HG03469 (cell line): ENCODE data around the gene MRPS18C.

Source experiments
- ATAC-seq: cut with Tn5 transposase; IDR thresholded peaks from one replicate; pipeline ENCODE4 v1.9.1; 2021; ENCODE audit warnings: mild to moderate bottlenecking, moderate library complexity, moderate number of reproducible peaks; ENCODE audit not compliant: unreplicated experiment

MRPS18C gene

GRCh38 chr4:83455281-83456183, at the start of gene MRPS18C, which contains the start of gene HELQ:
TSS of gene MRPS18C (plus strand) at chr4:83456058. CDS start at chr4:83456078, 20 bp downstream.
TSS of gene HELQ (minus strand) at chr4:83455823. CDS start at chr4:83455693, 130 bp downstream.
- ATAC-seq = peak; percentile 92

- ATAC-seq = no peak
Observed at GRCh38 chr4:83408908-83409307, 47.0 kb upstream of the MRPS18C start.

- no peak for ATAC-seq
Observed at GRCh38 chr4:83413676-83414075, 42.2 kb upstream of the MRPS18C start.

- ATAC-seq = no peak
Observed at GRCh38 chr4:83417566-83417965, 38.3 kb upstream of the MRPS18C start.

GRCh38 chr4:83418211-83418610, 37.6 kb upstream of the MRPS18C start:
- ATAC-seq = no peak

GRCh38 chr4:83431200-83431599, 24.7 kb upstream of the MRPS18C start:
- ATAC-seq = no peak

GRCh38 chr4:83436680-83437079, 19.2 kb upstream of the MRPS18C start:
- ATAC-seq = no peak

GRCh38 chr4:83438719-83439118, 17.1 kb upstream of the MRPS18C start:
- ATAC-seq = no peak

- no peak for ATAC-seq
Observed at GRCh38 chr4:83440148-83440814, 15.6 kb upstream of the MRPS18C start.

GRCh38 chr4:83440899-83441298, 15.0 kb upstream of the MRPS18C start:
- no peak for ATAC-seq

GRCh38 chr4:83449009-83449408, 6.8 kb upstream of the MRPS18C start:
- ATAC-seq = no peak

- no peak for ATAC-seq
Observed at GRCh38 chr4:83454686-83455085, 1.2 kb upstream of the MRPS18C start.

GRCh38 chr4:83456184-83456501, 285 bp downstream of the MRPS18C start:
- no peak for ATAC-seq

- no peak for ATAC-seq
Observed at GRCh38 chr4:83473423-83473822, 17.6 kb downstream of the MRPS18C start.

- no peak for ATAC-seq
Observed at GRCh38 chr4:83473966-83474365, 18.1 kb downstream of the MRPS18C start.

- ATAC-seq = peak; percentile 95
Observed at GRCh38 chr4:83484500-83485461, 28.9 kb downstream of the MRPS18C start, which contains the start of gene ABRAXAS1. TSS of gene ABRAXAS1 (minus strand) at chr4:83485100. CDS start at chr4:83485072, 28 bp downstream.

GRCh38 chr4:83486457-83487129, 30.7 kb downstream of the MRPS18C start:
- ATAC-seq = no peak

- ATAC-seq = no peak
Observed at GRCh38 chr4:83489711-83490326, 34.0 kb downstream of the MRPS18C start.

GRCh38 chr4:83490876-83491450, 35.1 kb downstream of the MRPS18C start:
- ATAC-seq = peak; percentile 61
